ENCODE data around the gene BLACAT1.
"Not testable (repeated sequence)": the region's sequence is repeated elsewhere in the genome, so short reads cannot be mapped to it uniquely, and the experiment has no call there.

Gene BLACAT1

DNA sequence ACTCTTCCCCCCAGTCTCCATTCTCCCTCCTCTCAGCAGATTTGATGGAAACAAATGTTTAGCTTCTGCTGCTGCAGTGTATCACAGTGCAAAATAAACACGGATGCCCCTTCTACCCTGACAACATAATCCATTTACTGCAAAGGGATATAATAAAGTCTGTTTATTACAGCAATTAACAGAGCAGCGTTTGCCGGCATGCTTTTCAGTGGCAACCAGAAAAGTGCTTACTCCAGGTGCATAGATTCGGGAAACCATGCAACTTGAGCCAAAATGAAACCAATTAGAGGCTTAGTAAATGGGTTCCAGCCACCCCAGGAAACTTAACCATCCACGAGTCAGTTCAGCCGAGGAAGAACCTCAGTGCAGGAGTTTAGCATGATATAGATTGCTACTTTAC is 21.1 kb downstream of the BLACAT1 start:
- peaks cover 3% of the 10 kb centered on the region for H3K4me1 ChIP-seq (ENCODE audit: control insufficient read depth, insufficient read depth, low read length)
- H3K4me3 ChIP-seq (ENCODE audit: low read length), result no peak overlapping the region
- peaks cover 81% of the 10 kb centered on the region for H3K27me3 ChIP-seq (ENCODE audit: control insufficient read depth, insufficient read depth, low read length)
- no peaks in the 10 kb centered on the region for H3K9me3 ChIP-seq (replicated peaks; ENCODE audit: low read length)
- H3K9ac ChIP-seq (ENCODE audit: low read depth, low read length), result no peak overlapping the region
- H3K36me3 ChIP-seq (ENCODE audit: insufficient read depth, low read length), result no peaks in the 10 kb centered on the region
- no peak overlapping the region for H3K4me2 ChIP-seq (ENCODE audit: low read length)

DNA sequence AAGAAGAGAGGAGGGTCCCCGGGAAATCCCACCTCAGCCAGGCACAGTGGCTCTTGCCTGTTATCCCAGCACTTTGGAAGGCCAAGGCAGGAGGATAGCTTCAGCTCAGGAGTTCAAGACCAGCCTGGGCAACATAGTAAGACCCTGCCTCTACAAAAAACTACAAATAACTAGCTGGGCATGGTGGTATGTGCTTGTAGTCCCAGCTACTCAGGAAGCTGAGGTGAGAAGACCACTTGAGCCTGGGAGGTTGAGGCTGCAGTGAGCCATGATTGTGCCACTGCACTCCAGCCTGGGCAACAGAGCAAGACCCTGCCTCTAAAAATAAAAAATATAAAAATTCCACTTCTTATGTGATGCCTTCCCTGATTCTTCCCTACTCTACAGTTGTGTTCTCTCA is 23.2 kb downstream of the BLACAT1 start:
- H3K27me3 ChIP-seq (ENCODE audit: control insufficient read depth, insufficient read depth, low read length), result peaks cover 78% of the 10 kb centered on the region
- H3K36me3 ChIP-seq (ENCODE audit: insufficient read depth, low read length); H3K4me2 ChIP-seq (ENCODE audit: low read length); H3K4me1 ChIP-seq (ENCODE audit: control insufficient read depth, insufficient read depth, low read length); H3K4me3 ChIP-seq (ENCODE audit: low read length); H3K9me3 ChIP-seq (replicated peaks; ENCODE audit: low read length); H3K9ac ChIP-seq (ENCODE audit: low read depth, low read length): not testable (repeated sequence)

DNA sequence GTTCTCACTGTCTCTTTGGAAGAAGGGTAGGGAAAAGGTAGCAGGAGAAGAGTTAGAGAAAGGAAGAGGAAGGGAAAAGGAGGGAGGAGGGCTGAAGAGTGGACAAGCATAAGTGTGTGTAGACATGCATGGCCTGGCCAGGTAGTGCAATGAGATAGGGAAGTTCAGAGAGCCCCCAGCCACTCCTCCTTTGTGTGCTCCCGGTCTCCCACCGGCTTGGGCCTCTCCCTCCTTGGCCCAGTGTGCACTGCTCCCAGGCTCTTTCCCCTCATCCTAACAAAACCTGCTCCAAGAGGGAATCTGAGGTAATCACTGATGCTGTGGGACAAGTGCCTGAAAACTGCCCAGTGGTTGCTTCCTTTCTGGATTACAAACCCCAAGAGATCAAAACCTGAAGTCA is 23.7 kb downstream of the BLACAT1 start:
- no peak overlapping the region for H3K9ac ChIP-seq (ENCODE audit: low read depth, low read length)
- no peaks in the 10 kb centered on the region for H3K36me3 ChIP-seq (ENCODE audit: insufficient read depth, low read length)
- no peak overlapping the region for H3K4me3 ChIP-seq (ENCODE audit: low read length)
- peaks cover 77% of the 10 kb centered on the region for H3K27me3 ChIP-seq (ENCODE audit: control insufficient read depth, insufficient read depth, low read length)
- H3K4me1 ChIP-seq (ENCODE audit: control insufficient read depth, insufficient read depth, low read length), result peaks cover 3% of the 10 kb centered on the region
- no peaks in the 10 kb centered on the region for H3K9me3 ChIP-seq (replicated peaks; ENCODE audit: low read length)
- no peak overlapping the region for H3K4me2 ChIP-seq (ENCODE audit: low read length)

DNA sequence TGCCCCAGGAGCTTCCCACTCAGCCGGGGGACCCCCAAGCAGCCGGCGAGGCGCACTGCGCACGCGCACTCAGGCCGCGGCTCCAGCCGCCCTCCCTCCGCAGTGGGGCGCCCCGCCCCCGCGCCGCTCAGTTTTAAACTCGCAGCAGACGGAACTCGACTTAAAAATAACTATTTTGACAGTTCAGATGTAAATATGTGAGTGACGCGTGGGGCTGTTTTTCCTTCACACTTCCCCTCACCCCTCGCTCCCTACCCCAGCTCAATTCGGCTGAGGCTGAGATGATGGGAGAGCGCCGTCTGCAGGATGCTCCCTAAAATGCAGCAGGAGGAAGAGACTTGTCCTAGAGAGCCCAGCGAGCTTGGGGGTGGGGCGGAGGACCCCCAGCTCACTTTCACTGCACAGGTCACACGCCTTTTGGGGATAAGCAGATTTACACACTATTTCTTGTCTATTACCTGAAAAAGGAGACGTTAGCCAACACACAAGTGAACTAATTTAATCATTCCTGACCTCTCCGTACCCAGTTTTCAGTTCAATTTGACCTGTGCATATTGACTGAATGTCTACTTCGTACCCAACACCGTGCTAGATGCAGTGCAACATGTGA is 25.0 kb downstream of the BLACAT1 start:
- H3K27me3 ChIP-seq (ENCODE audit: control insufficient read depth, insufficient read depth, low read length), result peaks cover 77% of the 10 kb centered on the region
- H3K4me2 ChIP-seq (ENCODE audit: low read length), result peak overlapping the region; percentile 91
- H3K36me3 ChIP-seq (ENCODE audit: insufficient read depth, low read length), result no peaks in the 10 kb centered on the region
- H3K4me1 ChIP-seq (ENCODE audit: control insufficient read depth, insufficient read depth, low read length), result peaks cover 3% of the 10 kb centered on the region
- peak overlapping the region; percentile 35 for H3K9ac ChIP-seq (ENCODE audit: low read depth, low read length)
- H3K9me3 ChIP-seq (replicated peaks; ENCODE audit: low read length), result no peaks in the 10 kb centered on the region
- H3K4me3 ChIP-seq (ENCODE audit: low read length), result peak overlapping the region; percentile 74

DNA sequence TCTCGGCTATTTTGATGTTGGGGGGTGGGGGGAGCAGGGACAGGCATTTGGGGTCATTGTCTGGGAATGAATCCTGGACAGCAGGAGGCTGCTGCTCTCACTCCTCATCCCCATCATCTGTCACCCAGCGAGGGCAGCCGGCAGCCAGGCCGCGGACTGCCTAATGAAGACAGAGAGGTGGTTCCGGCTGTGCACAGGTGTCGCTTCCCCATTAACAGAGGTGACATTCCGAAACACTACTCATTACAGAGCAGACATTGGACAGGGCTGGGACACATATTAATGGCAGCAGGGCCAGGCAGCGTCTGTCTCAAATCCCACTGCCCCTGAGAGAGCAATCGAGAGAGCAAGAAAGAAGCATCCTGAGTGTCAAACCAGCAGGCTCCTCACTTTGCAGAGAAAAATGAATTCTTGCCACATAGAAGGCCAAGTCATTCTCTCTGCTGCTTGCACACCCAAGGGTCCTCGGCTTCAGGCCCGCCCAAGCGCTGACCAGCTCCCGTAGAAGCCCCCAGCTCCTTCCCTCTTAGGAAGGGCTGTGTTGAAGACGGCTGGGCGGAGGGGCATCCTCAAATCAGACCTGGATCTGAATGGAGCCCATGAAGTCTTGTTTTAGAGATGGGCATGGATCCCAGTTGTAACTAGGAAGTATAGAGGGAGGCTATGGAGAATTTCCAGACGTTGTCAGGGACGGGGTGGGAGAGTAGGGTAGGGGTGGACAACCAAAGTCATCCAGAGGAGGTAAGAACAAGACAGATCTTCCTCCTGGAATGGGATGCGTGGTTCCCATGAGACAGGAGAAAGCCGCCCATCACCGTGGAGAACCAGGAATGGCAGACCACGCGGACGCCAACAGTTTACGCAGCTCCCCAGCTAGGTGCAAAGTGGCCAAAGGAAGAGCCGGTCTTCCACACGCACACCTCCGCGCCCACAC is 25.8 kb downstream of the BLACAT1 start:
- peak overlapping the region; percentile 91 for H3K4me2 ChIP-seq (ENCODE audit: low read length)
- peak overlapping the region; percentile 74 for H3K4me3 ChIP-seq (ENCODE audit: low read length)
- H3K36me3 ChIP-seq (ENCODE audit: insufficient read depth, low read length), result no peaks in the 10 kb centered on the region
- H3K27me3 ChIP-seq (ENCODE audit: control insufficient read depth, insufficient read depth, low read length), result peaks cover 77% of the 10 kb centered on the region
- H3K9me3 ChIP-seq (replicated peaks; ENCODE audit: low read length), result no peaks in the 10 kb centered on the region
- H3K4me1 ChIP-seq (ENCODE audit: control insufficient read depth, insufficient read depth, low read length), result peaks cover 3% of the 10 kb centered on the region
- peak overlapping the region; percentile 35 for H3K9ac ChIP-seq (ENCODE audit: low read depth, low read length)

DNA sequence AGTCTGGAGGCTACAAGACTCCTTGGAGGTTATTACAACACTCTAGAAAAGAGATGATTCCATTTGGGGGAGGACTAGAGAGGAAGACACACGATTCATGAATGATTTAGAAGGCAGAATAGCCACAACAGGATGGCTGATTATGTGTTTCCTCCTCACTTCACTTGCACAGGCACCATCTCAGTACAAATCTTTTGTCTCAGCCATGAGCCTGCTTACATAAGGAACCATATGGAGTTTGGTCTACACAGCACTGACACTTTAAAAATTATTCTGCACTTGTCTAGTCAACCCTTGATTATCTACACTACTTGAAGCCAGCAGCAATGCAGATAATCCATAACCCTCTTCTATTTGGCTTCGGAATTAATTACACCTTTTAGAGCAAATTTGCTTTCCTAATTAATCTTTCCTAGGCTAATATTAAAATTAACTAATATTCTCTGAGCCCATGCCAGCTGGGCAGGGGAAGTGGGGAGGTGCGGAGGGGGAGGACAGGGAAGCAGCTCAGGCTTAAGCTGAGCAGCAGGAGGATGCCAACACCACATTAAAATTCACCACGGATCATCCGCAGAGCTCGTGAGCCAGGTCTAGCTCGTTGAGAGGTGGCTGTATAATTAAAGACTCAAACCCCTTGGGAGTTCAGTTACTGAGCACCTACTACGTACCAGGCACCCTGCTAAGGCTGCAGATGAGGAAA is 30.8 kb downstream of the BLACAT1 start:
- H3K4me2 ChIP-seq (ENCODE audit: low read length), result no peak overlapping the region
- no peaks in the 10 kb centered on the region for H3K36me3 ChIP-seq (ENCODE audit: insufficient read depth, low read length)
- no peak overlapping the region for H3K9ac ChIP-seq (ENCODE audit: low read depth, low read length)
- H3K9me3 ChIP-seq (replicated peaks; ENCODE audit: low read length), result no peaks in the 10 kb centered on the region
- no peak overlapping the region for H3K4me3 ChIP-seq (ENCODE audit: low read length)
- H3K4me1 ChIP-seq (ENCODE audit: control insufficient read depth, insufficient read depth, low read length), result no peaks in the 10 kb centered on the region
- peaks cover 90% of the 10 kb centered on the region for H3K27me3 ChIP-seq (ENCODE audit: control insufficient read depth, insufficient read depth, low read length)

DNA sequence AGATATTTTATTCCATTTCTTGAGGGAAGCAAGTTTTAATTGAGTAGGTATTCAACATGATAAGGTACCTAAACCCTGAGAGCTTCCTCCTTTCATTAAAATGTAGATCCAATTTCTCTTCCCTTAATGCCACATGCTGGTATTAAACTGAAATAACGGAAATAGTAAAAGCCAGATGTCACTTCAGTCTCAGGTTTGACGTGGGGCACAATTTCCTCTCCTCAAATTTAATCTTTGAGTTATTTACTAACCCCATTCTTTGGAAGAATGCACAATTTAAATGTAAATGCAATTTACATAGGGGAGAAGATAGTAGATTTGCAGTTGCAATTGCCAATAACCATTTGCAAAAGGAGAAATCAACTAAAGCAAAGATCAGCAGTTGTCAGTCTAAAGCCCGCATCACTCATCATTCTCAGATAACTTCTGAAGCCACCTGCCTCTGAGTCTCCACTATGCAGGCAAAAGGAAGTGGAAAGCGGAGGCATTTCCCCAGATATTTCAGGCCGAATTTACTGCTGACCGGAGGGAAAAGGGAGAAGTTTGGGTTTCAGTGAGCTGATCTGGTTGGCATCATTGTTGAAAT is 31.9 kb downstream of the BLACAT1 start:
- H3K4me2 ChIP-seq (ENCODE audit: low read length), result no peak overlapping the region
- H3K36me3 ChIP-seq (ENCODE audit: insufficient read depth, low read length), result no peaks in the 10 kb centered on the region
- no peak overlapping the region for H3K4me3 ChIP-seq (ENCODE audit: low read length)
- no peak overlapping the region for H3K9ac ChIP-seq (ENCODE audit: low read depth, low read length)
- peaks cover 91% of the 10 kb centered on the region for H3K27me3 ChIP-seq (ENCODE audit: control insufficient read depth, insufficient read depth, low read length)
- H3K4me1 ChIP-seq (ENCODE audit: control insufficient read depth, insufficient read depth, low read length), result no peaks in the 10 kb centered on the region
- H3K9me3 ChIP-seq (replicated peaks; ENCODE audit: low read length), result no peaks in the 10 kb centered on the region

DNA sequence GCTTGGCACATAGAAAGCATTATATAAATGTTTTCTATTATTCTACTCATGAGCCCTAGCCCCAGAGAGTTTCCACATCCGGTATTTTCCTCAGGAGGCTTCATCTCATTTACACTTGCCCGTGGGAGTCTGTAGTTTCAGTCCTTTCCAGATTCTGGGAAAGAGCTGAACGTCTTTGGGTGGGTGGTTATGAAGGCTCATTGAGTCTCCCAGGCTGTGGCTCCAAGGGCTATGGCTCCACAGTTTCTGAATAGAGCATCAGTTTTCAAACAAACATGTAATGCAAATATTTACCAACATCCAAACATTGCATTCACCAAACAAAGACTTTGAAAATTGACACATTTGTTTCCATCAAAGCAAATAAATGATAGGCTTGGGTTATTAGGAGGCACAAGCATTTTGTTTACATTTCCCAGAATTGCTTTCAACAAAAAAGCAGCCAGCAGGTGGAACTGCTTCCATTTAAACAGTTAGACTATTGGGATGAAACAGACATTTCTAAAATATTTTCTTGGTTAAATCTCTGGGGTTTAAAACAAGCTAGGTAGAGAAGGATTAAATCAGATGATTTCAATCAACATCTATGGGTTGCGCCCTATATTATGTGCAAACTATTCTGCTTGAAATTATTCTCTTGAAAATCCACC is 32.7 kb downstream of the BLACAT1 start:
- Histone ChIP-seq H3K4me1 (ENCODE audit: control insufficient read depth, insufficient read depth, low read length) (no peaks in the 10 kb centered on the region), H3K4me2 (ENCODE audit: low read length) (no peak overlapping the region), H3K27me3 (ENCODE audit: control insufficient read depth, insufficient read depth, low read length) (peaks cover 86% of the 10 kb centered on the region), H3K36me3 (ENCODE audit: insufficient read depth, low read length) (no peaks in the 10 kb centered on the region), H3K9me3 (replicated peaks; ENCODE audit: low read length) (no peaks in the 10 kb centered on the region), H3K9ac (ENCODE audit: low read depth, low read length) (no peak overlapping the region), H3K4me3 (ENCODE audit: low read length) (no peak overlapping the region)

DNA sequence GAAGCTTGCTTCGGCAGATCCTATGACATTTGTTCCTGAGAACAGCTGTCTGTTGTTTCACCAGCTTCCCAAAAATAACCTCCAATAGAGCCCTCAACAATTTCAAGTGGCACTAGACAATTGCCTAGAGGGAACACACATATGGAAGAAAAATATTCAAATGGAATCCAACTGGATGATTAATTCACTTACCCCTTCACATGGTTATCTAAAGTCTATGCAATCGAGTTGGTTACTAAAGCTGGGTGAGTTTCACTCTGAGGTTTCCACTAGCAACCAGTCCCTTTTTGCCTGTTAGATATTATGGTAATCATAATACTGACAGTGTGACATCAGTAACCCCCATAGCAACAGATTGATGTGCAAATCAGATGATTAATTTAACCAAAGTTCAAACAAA is 34.0 kb downstream of the BLACAT1 start, which contains the start of gene LEMD1:
TSS of gene LEMD1 (minus strand) at position 259 of the 400 bp plus-strand sequence. CDS start 1,520 bp downstream, outside the sequence.
- Histone ChIP-seq H3K9me3 (replicated peaks; ENCODE audit: low read length) (no peaks in the 10 kb centered on the region), H3K36me3 (ENCODE audit: insufficient read depth, low read length) (no peaks in the 10 kb centered on the region), H3K4me3 (ENCODE audit: low read length) (no peak within 1 kb of the TSS), H3K9ac (ENCODE audit: low read depth, low read length) (no peak within 1 kb of the TSS), H3K27me3 (ENCODE audit: control insufficient read depth, insufficient read depth, low read length) (peaks cover 86% of the 10 kb centered on the region), H3K4me2 (ENCODE audit: low read length) (no peak within 1 kb of the TSS), H3K4me1 (ENCODE audit: control insufficient read depth, insufficient read depth, low read length) (no peaks in the 10 kb centered on the region)

DNA sequence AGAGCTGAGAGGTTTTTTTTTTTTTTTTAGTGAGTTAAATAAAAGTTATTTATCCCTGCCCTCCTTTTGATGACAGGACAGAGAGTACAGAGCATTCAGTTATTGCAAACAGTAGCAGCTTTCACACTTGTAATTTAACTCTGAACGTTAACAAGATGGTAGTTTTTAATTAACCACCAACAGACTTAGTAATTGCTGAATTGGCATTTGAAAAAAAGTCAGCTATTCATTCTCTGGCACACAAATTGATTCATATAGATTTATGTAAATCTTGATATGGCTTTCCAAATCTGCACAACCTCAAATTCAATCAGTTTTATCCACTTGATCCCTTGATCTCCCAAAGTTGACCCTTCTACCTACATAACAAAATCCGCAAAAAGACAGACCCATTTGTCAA is 34.9 kb downstream of the BLACAT1 start:
- no peaks in the 10 kb centered on the region for H3K9me3 ChIP-seq (replicated peaks; ENCODE audit: low read length)
- no peak overlapping the region for H3K9ac ChIP-seq (ENCODE audit: low read depth, low read length)
- H3K27me3 ChIP-seq (ENCODE audit: control insufficient read depth, insufficient read depth, low read length), result peaks cover 86% of the 10 kb centered on the region
- no peaks in the 10 kb centered on the region for H3K36me3 ChIP-seq (ENCODE audit: insufficient read depth, low read length)
- no peak overlapping the region for H3K4me2 ChIP-seq (ENCODE audit: low read length)
- no peak overlapping the region for H3K4me3 ChIP-seq (ENCODE audit: low read length)
- no peaks in the 10 kb centered on the region for H3K4me1 ChIP-seq (ENCODE audit: control insufficient read depth, insufficient read depth, low read length)
